ENCODE data around the gene TOM1L2.

Gene TOM1L2

DNA sequence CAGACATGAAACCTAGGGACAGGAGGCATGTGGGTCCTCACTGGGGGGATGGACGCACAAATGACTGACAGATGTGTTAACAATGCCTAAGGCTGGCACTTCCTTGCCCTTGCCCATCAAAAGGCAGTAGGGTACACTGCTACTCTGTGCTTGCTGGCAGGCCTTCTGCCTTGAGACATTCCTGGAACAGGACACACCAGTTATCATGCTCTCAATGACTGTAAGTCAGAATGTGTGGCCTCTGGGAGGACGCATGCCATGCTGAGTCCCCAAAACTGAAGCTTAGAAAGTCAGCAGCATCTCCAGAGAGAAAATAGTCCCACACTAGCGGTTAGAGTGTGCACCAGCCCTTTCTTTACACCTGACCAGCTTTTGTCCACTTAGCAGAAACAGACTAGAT is 119.3 kb downstream of the TOM1L2 start:
- no peak for TF ChIP-seq EP300 (IDR thresholded peaks at IDR 0.05; ENCODE audit: borderline replicate concordance)
- no peak for TF ChIP-seq RAD21 (IDR thresholded peaks at IDR 0.05; ENCODE audit: low read depth)
- TF ChIP-seq, protein P1, sequence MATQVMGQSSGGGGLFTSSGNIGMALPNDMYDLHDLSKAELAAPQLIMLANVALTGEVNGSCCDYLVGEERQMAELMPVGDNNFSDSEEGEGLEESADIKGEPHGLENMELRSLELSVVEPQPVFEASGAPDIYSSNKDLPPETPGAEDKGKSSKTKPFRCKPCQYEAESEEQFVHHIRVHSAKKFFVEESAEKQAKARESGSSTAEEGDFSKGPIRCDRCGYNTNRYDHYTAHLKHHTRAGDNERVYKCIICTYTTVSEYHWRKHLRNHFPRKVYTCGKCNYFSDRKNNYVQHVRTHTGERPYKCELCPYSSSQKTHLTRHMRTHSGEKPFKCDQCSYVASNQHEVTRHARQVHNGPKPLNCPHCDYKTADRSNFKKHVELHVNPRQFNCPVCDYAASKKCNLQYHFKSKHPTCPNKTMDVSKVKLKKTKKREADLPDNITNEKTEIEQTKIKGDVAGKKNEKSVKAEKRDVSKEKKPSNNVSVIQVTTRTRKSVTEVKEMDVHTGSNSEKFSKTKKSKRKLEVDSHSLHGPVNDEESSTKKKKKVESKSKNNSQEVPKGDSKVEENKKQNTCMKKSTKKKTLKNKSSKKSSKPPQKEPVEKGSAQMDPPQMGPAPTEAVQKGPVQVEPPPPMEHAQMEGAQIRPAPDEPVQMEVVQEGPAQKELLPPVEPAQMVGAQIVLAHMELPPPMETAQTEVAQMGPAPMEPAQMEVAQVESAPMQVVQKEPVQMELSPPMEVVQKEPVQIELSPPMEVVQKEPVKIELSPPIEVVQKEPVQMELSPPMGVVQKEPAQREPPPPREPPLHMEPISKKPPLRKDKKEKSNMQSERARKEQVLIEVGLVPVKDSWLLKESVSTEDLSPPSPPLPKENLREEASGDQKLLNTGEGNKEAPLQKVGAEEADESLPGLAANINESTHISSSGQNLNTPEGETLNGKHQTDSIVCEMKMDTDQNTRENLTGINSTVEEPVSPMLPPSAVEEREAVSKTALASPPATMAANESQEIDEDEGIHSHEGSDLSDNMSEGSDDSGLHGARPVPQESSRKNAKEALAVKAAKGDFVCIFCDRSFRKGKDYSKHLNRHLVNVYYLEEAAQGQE (IDR thresholded peaks at IDR 0.05; ENCODE audit: low read depth), result no peak
- no peak for TF ChIP-seq CREB1 (IDR thresholded peaks at IDR 0.05; ENCODE audit: low read depth)
- no peak for TF ChIP-seq TEAD4 (IDR thresholded peaks at IDR 0.05)
- TF ChIP-seq TCF12 (IDR thresholded peaks at IDR 0.05; ENCODE audit: low read depth), result no peak
- TF ChIP-seq YY1 (IDR thresholded peaks at IDR 0.05; ENCODE audit: low read depth), result no peak
- TF ChIP-seq CEBPB (IDR thresholded peaks at IDR 0.05), result no peak
- no peak for TF ChIP-seq NFIC (IDR thresholded peaks at IDR 0.05)
- TF ChIP-seq FOXM1 (IDR thresholded peaks at IDR 0.05; ENCODE audit: borderline replicate concordance, low read depth), result no peak
- TF ChIP-seq EGR1 (IDR thresholded peaks at IDR 0.05), result no peak

DNA sequence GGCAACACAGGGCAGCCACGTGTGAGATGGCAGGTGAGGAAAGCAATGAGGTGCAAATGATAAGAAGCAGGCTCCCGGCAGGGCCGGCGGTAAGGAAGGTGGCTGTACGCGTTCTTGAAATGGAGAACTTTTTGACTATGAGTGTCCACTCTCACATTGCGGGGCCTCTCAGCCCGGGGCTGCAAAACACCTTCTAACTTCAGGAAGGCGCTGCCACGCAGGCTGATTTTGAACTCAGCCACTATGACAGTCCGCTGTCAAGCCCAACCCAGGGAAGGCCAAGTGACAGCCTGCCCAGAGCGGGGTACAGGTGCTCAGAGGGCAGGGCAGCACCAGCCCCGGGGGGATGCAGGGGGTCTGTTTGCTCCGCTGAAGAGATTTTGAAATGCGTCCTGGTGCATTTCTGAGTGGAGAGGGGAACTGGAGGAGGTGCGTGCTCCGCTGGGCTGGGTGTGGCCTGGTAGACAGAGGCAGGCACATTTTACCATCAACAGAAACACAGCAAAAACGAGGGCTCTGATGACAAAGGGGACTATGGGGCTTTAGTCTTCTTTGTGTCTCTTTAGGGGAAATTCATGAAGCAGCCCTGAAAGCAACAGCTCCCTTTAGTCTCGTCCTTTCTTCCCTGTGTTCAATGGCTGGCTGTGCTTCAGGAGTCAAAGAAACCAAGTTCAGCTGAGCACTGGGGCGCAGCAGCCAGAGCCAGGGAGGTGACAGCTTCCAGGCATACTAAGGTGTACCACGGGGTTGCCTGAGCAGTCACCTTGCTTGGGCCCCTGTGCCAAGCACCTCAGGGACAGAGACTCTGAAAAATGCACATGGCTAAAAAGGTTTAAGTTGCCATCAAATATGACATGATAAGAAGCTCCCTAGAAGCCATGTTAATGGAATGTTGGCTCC is 120.8 kb downstream of the TOM1L2 start:
- TF ChIP-seq CREB1 (IDR thresholded peaks at IDR 0.05; ENCODE audit: low read depth) (no peak), FOXM1 (IDR thresholded peaks at IDR 0.05; ENCODE audit: borderline replicate concordance, low read depth) (no peak), TEAD4 (IDR thresholded peaks at IDR 0.05) (no peak), EP300 (IDR thresholded peaks at IDR 0.05; ENCODE audit: borderline replicate concordance) (no peak), RAD21 (IDR thresholded peaks at IDR 0.05; ENCODE audit: low read depth) (no peak), TCF12 (IDR thresholded peaks at IDR 0.05; ENCODE audit: low read depth) (no peak), TAF1 (IDR thresholded peaks at IDR 0.05; ENCODE audit: low read depth) (no peak), CEBPB (IDR thresholded peaks at IDR 0.05) (no peak), NFIC (IDR thresholded peaks at IDR 0.05) (no peak), YY1 (IDR thresholded peaks at IDR 0.05; ENCODE audit: low read depth) (no peak), EGR1 (IDR thresholded peaks at IDR 0.05) (no peak), ZBTB7A (IDR thresholded peaks at IDR 0.05; ENCODE audit: low read depth) (no peak)
- TF ChIP-seq, protein P2, sequence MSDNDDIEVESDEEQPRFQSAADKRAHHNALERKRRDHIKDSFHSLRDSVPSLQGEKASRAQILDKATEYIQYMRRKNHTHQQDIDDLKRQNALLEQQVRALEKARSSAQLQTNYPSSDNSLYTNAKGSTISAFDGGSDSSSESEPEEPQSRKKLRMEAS (IDR thresholded peaks at IDR 0.05), result no peak
- TF ChIP-seq, protein P3, sequence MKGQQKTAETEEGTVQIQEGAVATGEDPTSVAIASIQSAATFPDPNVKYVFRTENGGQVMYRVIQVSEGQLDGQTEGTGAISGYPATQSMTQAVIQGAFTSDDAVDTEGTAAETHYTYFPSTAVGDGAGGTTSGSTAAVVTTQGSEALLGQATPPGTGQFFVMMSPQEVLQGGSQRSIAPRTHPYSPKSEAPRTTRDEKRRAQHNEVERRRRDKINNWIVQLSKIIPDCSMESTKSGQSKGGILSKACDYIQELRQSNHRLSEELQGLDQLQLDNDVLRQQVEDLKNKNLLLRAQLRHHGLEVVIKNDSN (IDR thresholded peaks at IDR 0.05), result no peak
- TF ChIP-seq, protein P1 (IDR thresholded peaks at IDR 0.05; ENCODE audit: low read depth), result no peak

DNA sequence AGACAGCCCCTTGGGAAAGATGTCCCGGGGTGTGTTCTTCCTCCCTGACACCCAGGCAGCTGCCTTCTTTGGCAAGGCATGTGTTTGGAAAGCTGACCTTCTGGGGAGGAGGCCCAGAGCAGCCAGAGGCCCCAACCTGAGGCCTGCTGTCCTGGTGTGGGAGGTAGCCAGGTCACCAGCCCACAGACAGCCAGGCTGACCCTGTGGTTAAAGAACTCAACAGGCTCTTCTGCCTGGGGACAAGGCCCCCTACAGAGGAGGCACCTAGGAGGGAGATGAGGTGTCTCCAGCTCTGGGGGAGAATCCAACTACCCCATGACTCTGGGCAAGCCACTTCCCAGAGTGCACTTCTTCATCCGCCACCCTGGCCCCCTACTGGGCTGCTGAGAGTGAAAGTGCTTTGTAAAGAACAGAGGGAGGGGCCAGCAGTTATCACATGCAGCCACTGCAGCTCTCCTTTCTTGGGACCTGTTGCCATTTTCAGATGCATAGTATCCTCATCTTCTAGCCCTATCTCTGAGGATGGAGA is 122.3 kb downstream of the TOM1L2 start:
- no peak for TF ChIP-seq TEAD4 (IDR thresholded peaks at IDR 0.05)
- 0 out of 2 replicates have a peak, but pooled peaks have one; percentile 22 for TF ChIP-seq YY1 (IDR thresholded peaks at IDR 0.05; ENCODE audit: low read depth)
- TF ChIP-seq, protein P2 (IDR thresholded peaks at IDR 0.05), result 0 out of 2 replicates have a peak, but pooled peaks have one; percentile 25
- no peak for TF ChIP-seq EGR1 (IDR thresholded peaks at IDR 0.05)

DNA sequence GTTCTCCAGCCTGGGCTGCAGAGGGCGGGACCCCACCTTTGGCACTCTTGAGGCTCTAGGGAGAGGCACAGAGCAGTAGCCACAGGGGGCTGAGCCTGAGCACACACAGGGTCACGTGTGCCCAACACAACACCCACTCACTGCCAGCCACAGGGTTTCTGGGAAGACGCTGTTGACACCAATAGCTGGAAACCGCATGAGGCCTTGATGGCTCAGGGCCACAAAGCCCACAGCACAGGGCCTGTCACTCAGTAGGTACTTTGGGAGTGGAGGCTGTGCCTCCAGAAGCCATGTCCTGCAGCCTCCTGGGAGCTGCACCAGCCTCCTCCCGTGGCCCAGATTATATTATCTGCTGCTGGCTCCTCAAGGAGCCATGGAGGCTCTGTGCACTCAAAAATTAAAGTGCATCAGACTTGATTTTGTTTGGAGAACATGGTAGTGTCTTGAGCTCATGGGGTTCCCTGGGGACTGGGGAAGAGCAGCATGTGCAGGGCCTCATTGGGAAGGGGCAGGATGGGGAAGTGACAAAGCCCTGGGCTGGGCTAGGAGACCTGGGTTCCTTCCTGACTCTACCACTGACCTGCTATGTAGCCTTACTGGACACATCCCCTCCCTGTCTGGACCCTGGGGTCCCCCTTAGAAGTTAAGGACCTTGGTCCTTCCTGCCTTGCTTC is 122.9 kb downstream of the TOM1L2 start:
- TF ChIP-seq NFIC (IDR thresholded peaks at IDR 0.05) (no peak), TAF1 (IDR thresholded peaks at IDR 0.05; ENCODE audit: low read depth) (no peak), EP300 (IDR thresholded peaks at IDR 0.05; ENCODE audit: borderline replicate concordance) (no peak; the same call in 1 of the 2 replicates), TCF12 (IDR thresholded peaks at IDR 0.05; ENCODE audit: low read depth) (no peak), RAD21 (IDR thresholded peaks at IDR 0.05; ENCODE audit: low read depth) (no peak), FOXM1 (IDR thresholded peaks at IDR 0.05; ENCODE audit: borderline replicate concordance, low read depth) (no peak), CEBPB (IDR thresholded peaks at IDR 0.05) (no peak), ZBTB7A (IDR thresholded peaks at IDR 0.05; ENCODE audit: low read depth) (no peak), CREB1 (IDR thresholded peaks at IDR 0.05; ENCODE audit: low read depth) (no peak), TEAD4 (IDR thresholded peaks at IDR 0.05) (no peak), EGR1 (IDR thresholded peaks at IDR 0.05) (peak; percentile 93), YY1 (IDR thresholded peaks at IDR 0.05; ENCODE audit: low read depth) (no peak)
- TF ChIP-seq, protein P2 (IDR thresholded peaks at IDR 0.05), result peak; percentile 76
- TF ChIP-seq, protein P3 (IDR thresholded peaks at IDR 0.05), result peak; percentile 96
- TF ChIP-seq, protein P1 (IDR thresholded peaks at IDR 0.05; ENCODE audit: low read depth), result no peak

All from Ishikawa (cell line).